CD4-positive, alpha-beta T cell (primary cell): ENCODE results near the gene ATP6AP1. TPM values are rescaled to one million over a fixed set of nuclear protein-coding genes. Genes with fewer than 3 reads are reported as not detected.

Experiments used
- ATAC-seq: fragments of 200-7000 bp; cut with Tn5 transposase; one replicate; pipeline ENCODE4 v1.10.0; 2022; ENCODE audit warnings: mild to moderate bottlenecking; ENCODE audit not compliant: poor library complexity
- CTCF ChIA-PET: fragments of 350-600 bp; sonication (Branson Sonifier 250); formaldehyde crosslinking; loops from one replicate; lab custom pipeline; 2021; ENCODE audit warnings: antibody characterized with exemption, inconsistent platforms; lab: Charles Lee
- POLR2A ChIA-PET: fragments of 350-600 bp; sonication (Branson Sonifier 250); formaldehyde crosslinking; loops from one replicate; lab custom pipeline; 2021; ENCODE audit warnings: antibody characterized with exemption, inconsistent platforms; lab: Charles Lee
- DNase-seq, 14 experiments: peaks; one replicate each; pipeline ENCODE4 v3.0.0-alpha.2; 2013 to 2020; ENCODE audit warnings: mixed read lengths in 2 of 14
- H3K27ac ChIP-seq, 2 donors: one replicate each; pipeline versions ENCODE4 v1.5.1 to v1.7.0; 2013; ENCODE audit warnings: low read length in 2 of 2, low read depth in 1 of 2, mild to moderate bottlenecking in 1 of 2
- H3K27me3 ChIP-seq, 2 experiments: 1 replicate in 1 of 2; 2 replicates in 1 of 2; pipeline versions ENCODE4 v1.6.1 to v1.7.0; 2013; ENCODE audit warnings: low read length in 2 of 2, control low read depth in 1 of 2, mild to moderate bottlenecking in 1 of 2, moderate library complexity in 1 of 2; ENCODE audit not compliant: insufficient read depth in 2 of 2, control insufficient read depth in 1 of 2
- H3K36me3 ChIP-seq: one replicate; pipeline ENCODE4 v1.6.1; 2013; ENCODE audit warnings: low read length, control low read depth; ENCODE audit not compliant: insufficient read depth
- H3K4me1 ChIP-seq: one replicate; pipeline ENCODE4 v1.6.1; 2013; ENCODE audit warnings: low read length, control low read depth; ENCODE audit not compliant: insufficient read depth
- H3K4me3 ChIP-seq: one replicate; pipeline ENCODE4 v1.5.1; 2013; ENCODE audit warnings: mild to moderate bottlenecking, low read length, moderate library complexity
- H3K9me3 ChIP-seq, 2 experiments: 1 replicate in 1 of 2; 2 replicates in 1 of 2; pipeline versions ENCODE4 v1.6.1 to v1.7.0; 2013; ENCODE audit warnings: low read length in 2 of 2, mild to moderate bottlenecking in 2 of 2, control low read depth in 1 of 2, moderate library complexity in 1 of 2; ENCODE audit not compliant: control insufficient read depth in 1 of 2, insufficient read depth in 1 of 2
- H3K27ac Mint-ChIP-seq: one replicate; pipeline ENCODE4 v1.8.0; 2020; ENCODE audit warnings: mixed read lengths
- H3K27me3 Mint-ChIP-seq: one replicate; pipeline ENCODE4 v1.8.0; 2021; ENCODE audit warnings: mixed read lengths
- H3K36me3 Mint-ChIP-seq: one replicate; pipeline ENCODE4 v1.8.0; 2021; ENCODE audit warnings: low read depth, mixed read lengths
- H3K4me1 Mint-ChIP-seq: one replicate; pipeline ENCODE4 v1.8.0; 2021; ENCODE audit warnings: low read depth, mixed read lengths
- H3K4me3 Mint-ChIP-seq: one replicate; pipeline ENCODE4 v1.8.0; 2020; ENCODE audit warnings: mild to moderate bottlenecking, mixed read lengths
- H3K9me3 Mint-ChIP-seq: one replicate; pipeline ENCODE4 v1.8.0; 2020; ENCODE audit warnings: mixed read lengths
- CTCF ChIP-seq: fragments of 200-600 bp; IDR thresholded peaks from one replicate; pipeline ENCODE4 v1.8.0; 2022; ENCODE audit warnings: antibody characterized with exemption, mild to moderate bottlenecking
- intact Hi-C, 2 experiments: fragments of 100-400 bp; cut with DNase I in 1 of 2; cut with micrococcal nuclease in 1 of 2; formaldehyde crosslinking; loops; one replicate each; pipeline versions ENCODE4 v1.15.1 to v1.9.0; 2023 to 2025; cut with DNase I, micrococcal nuclease
- total RNA-seq, 174 experiments: library from RNA in 2 of 174; stranded (reverse) in 2 of 174; gene quantifications; one replicate each; pipeline ENCODE4 v1.2.3 and lab custom pipeline; 2021 to 2026

ATP6AP1 gene
- total RNA-seq, 2 experiments from 2014 or later = 31.4 to 40.8 TPM

GRCh38 chrX:154464806-154465365 lies 36.4 kb downstream of the ATP6AP1 start:
- Mint-ChIP-seq H3K4me3 (no peak overlapping the region), H3K4me1 (no peaks in the 10 kb centered on the region), H3K9me3 (no peaks in the 10 kb centered on the region), H3K27me3 (no peaks in the 10 kb centered on the region), H3K27ac (no peak overlapping the region), H3K36me3 (peaks cover 22% of the 10 kb centered on the region)
- Histone ChIP-seq H3K27ac (no peak overlapping the region), H3K36me3 (peaks cover 63% of the 10 kb centered on the region), H3K27me3 (no peaks in the 10 kb centered on the region), H3K4me3 (no peak overlapping the region), H3K9me3 (no peaks in the 10 kb centered on the region), H3K4me1 (peaks cover 5% of the 10 kb centered on the region)
- ChIA-PET CTCF (no interaction called here), POLR2A (no interaction called here)
- DNase-seq = no peak
- ATAC-seq = no peak
- TF ChIP-seq CTCF = no peak
- intact Hi-C loops = no loop called here

GRCh38 chrX:154465601-154466000 lies 37.1 kb downstream of the ATP6AP1 start:
- no peaks in the 10 kb centered on the region for H3K27me3 Mint-ChIP-seq
- H3K4me3 Mint-ChIP-seq = no peak overlapping the region
- intact Hi-C loops = no loop called here
- CTCF ChIA-PET = no interaction called here
- H3K27me3 ChIP-seq = no peaks in the 10 kb centered on the region
- TF ChIP-seq CTCF = no peak
- H3K27ac Mint-ChIP-seq = no peak overlapping the region
- no peaks in the 10 kb centered on the region for H3K9me3 Mint-ChIP-seq
- no peaks in the 10 kb centered on the region for H3K9me3 ChIP-seq
- no peaks in the 10 kb centered on the region for H3K4me1 Mint-ChIP-seq
- peaks cover 70% of the 10 kb centered on the region for H3K36me3 ChIP-seq
- no peaks in the 10 kb centered on the region for H3K4me1 ChIP-seq
- no peak for DNase-seq
- H3K4me3 ChIP-seq = no peak overlapping the region
- POLR2A ChIA-PET = no interaction called here
- H3K36me3 Mint-ChIP-seq = peaks cover 26% of the 10 kb centered on the region
- ATAC-seq = no peak
- H3K27ac ChIP-seq = no peak overlapping the region

DNA sequence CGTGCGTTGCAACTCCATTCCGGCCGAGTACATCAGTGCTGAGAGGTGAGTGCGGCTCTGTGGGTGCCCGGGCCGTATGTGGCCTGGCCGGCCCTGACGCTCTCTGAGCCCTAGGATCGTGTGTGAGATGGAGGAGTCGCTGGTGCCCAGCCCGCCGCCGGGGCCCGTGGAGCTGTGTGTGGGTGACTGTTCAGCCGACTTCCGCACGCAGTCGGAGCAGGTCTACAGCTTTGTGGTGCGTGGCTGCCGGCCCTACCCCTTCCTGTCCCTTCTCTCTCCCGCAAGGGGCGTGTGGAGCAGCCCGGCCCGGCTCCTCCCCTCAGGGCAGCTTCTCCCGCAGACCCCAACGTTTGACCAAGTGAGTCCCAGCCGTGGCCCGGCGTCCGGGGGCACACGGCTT lies 37.6 kb downstream of the ATP6AP1 start:
- Mint-ChIP-seq H3K27ac (no peak overlapping the region), H3K9me3 (no peaks in the 10 kb centered on the region), H3K4me3 (no peak overlapping the region), H3K4me1 (no peaks in the 10 kb centered on the region), H3K36me3 (peaks cover 26% of the 10 kb centered on the region), H3K27me3 (no peaks in the 10 kb centered on the region)
- ChIA-PET CTCF (no interaction called here), POLR2A (no interaction called here)
- intact Hi-C loops = no loop called here
- Histone ChIP-seq H3K9me3 (no peaks in the 10 kb centered on the region), H3K27me3 (no peaks in the 10 kb centered on the region), H3K4me1 (no peaks in the 10 kb centered on the region), H3K4me3 (no peak overlapping the region), H3K27ac (no peak overlapping the region), H3K36me3 (peaks cover 69% of the 10 kb centered on the region)
- no peak for DNase-seq
- no peak for ATAC-seq
- no peak for TF ChIP-seq CTCF
